DOHH2 (cell line): ENCODE data around the gene COL6A5.

Source experiments
- H3F3A ChIP-seq: fragments of 200-600 bp; sonication (generic), shearing (Covaris generic); 2 replicates; pipeline ENCODE4 v1.6.0; 2016; ENCODE audit warnings: antibody characterized with exemption, mild to moderate bottlenecking; ENCODE audit not compliant: control insufficient read depth, insufficient read depth
- H3K27ac ChIP-seq: fragments of 200-600 bp; sonication (generic); 2 replicates; pipeline ENCODE4 v1.5.1; 2014; ENCODE audit warnings: low read depth, mild to moderate bottlenecking, low read length, moderate library complexity
- H3K27me3 ChIP-seq: fragments of 200-600 bp; sonication (generic); 2 replicates; pipeline ENCODE4 v1.6.1; 2014; ENCODE audit warnings: mild to moderate bottlenecking, low read length, mixed read lengths; ENCODE audit not compliant: control insufficient read depth
- H3K36me3 ChIP-seq: fragments of 200-600 bp; sonication (generic); 2 replicates; pipeline ENCODE4 v1.6.1; 2014; ENCODE audit warnings: mild to moderate bottlenecking, low read length, moderate library complexity, mixed read lengths; ENCODE audit not compliant: control insufficient read depth
- H3K4me1 ChIP-seq: fragments of 200-600 bp; sonication (generic); 2 replicates; pipeline ENCODE4 v1.6.1; 2014; ENCODE audit warnings: mild to moderate bottlenecking, low read length, mixed read lengths; ENCODE audit not compliant: control insufficient read depth
- H3K4me2 ChIP-seq: fragments of 200-600 bp; sonication (generic); 2 replicates; pipeline ENCODE4 v1.6.0; 2014; ENCODE audit warnings: mild to moderate bottlenecking, low read length, moderate library complexity
- H3K4me3 ChIP-seq: fragments of 200-600 bp; sonication (generic); 2 replicates; pipeline ENCODE4 v1.5.1; 2014; ENCODE audit warnings: mild to moderate bottlenecking, low read length, mixed read lengths
- H3K79me2 ChIP-seq: fragments of 200-600 bp; sonication (generic); 2 replicates; pipeline ENCODE4 v1.6.1; 2014; ENCODE audit warnings: mild to moderate bottlenecking, low read length, mixed read lengths; ENCODE audit not compliant: control insufficient read depth
- H3K9me2 ChIP-seq: fragments of 200-600 bp; sonication (generic); replicated peaks from 2 replicates; pipeline ENCODE4 v1.6.1; 2014; ENCODE audit warnings: mild to moderate bottlenecking, low read length, mixed read lengths; ENCODE audit not compliant: control insufficient read depth
- H3K9me3 ChIP-seq: fragments of 200-600 bp; sonication (generic); 2 replicates; pipeline ENCODE4 v1.6.1; 2014; ENCODE audit warnings: antibody characterized with exemption, low read length, mixed read lengths; ENCODE audit not compliant: control insufficient read depth, insufficient read depth
- H4K20me1 ChIP-seq: fragments of 200-600 bp; sonication (generic); 2 replicates; pipeline ENCODE4 v1.6.0; 2014; ENCODE audit warnings: low read depth, mild to moderate bottlenecking, antibody characterized with exemption, low read length, moderate library complexity; ENCODE audit not compliant: control insufficient read depth, insufficient read depth
- EZH2phosphoT487 ChIP-seq: fragments of 200-600 bp; sonication (generic); IDR thresholded peaks from 2 replicates; pipeline ENCODE4 v1.6.1; 2017; ENCODE audit warnings: borderline replicate concordance, mild to moderate bottlenecking, antibody characterized with exemption, low read length, moderate library complexity, mixed read lengths
- TF ChIP-seq, protein P1 (sequence below): fragments of 200-600 bp; sonication (generic); IDR thresholded peaks from one replicate; pipeline ENCODE4 v1.5.1; 2014; ENCODE audit warnings: antibody characterized with exemption, mild to moderate bottlenecking, low read depth, low read length; ENCODE audit not compliant: poor library complexity, severe bottlenecking

The COL6A5 gene

GRCh38 chr3:130462089-130462488, 116.6 kb downstream of the COL6A5 start:
- Histone ChIP-seq H3F3A (no peaks in the 10 kb centered on the region), H3K79me2 (no peaks in the 10 kb centered on the region), H3K4me2 (no peak overlapping the region), H3K4me1 (no peaks in the 10 kb centered on the region), H3K9me3 (no peaks in the 10 kb centered on the region), H3K4me3 (no peak overlapping the region), H4K20me1 (no peaks in the 10 kb centered on the region), H3K27ac (no peak overlapping the region), H3K9me2 (no peaks in the 10 kb centered on the region), H3K27me3 (no peaks in the 10 kb centered on the region), H3K36me3 (no peaks in the 10 kb centered on the region)
- TF ChIP-seq EZH2phosphoT487: no peak
- TF ChIP-seq, protein P1, sequence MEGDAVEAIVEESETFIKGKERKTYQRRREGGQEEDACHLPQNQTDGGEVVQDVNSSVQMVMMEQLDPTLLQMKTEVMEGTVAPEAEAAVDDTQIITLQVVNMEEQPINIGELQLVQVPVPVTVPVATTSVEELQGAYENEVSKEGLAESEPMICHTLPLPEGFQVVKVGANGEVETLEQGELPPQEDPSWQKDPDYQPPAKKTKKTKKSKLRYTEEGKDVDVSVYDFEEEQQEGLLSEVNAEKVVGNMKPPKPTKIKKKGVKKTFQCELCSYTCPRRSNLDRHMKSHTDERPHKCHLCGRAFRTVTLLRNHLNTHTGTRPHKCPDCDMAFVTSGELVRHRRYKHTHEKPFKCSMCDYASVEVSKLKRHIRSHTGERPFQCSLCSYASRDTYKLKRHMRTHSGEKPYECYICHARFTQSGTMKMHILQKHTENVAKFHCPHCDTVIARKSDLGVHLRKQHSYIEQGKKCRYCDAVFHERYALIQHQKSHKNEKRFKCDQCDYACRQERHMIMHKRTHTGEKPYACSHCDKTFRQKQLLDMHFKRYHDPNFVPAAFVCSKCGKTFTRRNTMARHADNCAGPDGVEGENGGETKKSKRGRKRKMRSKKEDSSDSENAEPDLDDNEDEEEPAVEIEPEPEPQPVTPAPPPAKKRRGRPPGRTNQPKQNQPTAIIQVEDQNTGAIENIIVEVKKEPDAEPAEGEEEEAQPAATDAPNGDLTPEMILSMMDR: no peak

- Histone ChIP-seq H3K4me1 (no peaks in the 10 kb centered on the region), H3K9me3 (no peaks in the 10 kb centered on the region), H3K27me3 (no peaks in the 10 kb centered on the region), H3K4me3 (no peak overlapping the region), H4K20me1 (no peaks in the 10 kb centered on the region), H3K4me2 (no peak overlapping the region), H3K36me3 (no peaks in the 10 kb centered on the region), H3K79me2 (no peaks in the 10 kb centered on the region), H3K9me2 (no peaks in the 10 kb centered on the region), H3F3A (no peaks in the 10 kb centered on the region), H3K27ac (no peak overlapping the region)
- no peak for TF ChIP-seq EZH2phosphoT487
- TF ChIP-seq, protein P1: no peak
These were observed 117.7 kb downstream of the COL6A5 start for GRCh38 chr3:130463221-130463620.

DNA sequence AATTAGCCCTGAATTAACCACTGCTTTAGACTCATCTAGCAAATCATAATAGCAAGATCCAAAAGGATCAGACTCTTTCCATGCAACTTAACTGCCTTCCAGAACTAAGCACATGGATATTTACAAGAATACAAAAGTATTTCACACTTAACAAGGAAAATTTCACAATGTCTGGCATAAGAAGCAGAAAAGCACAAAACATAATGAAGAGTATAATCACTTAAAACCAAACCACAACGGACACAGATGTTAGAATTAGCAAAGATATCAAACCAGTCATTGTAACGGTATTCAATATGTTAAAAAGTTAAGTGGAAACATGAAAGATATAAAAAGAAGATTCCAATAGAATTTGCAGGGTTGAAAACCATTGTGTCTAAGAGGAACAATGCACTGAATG, 120.0 kb downstream of the COL6A5 start:
- no peaks in the 10 kb centered on the region for H3K9me2 ChIP-seq
- no peaks in the 10 kb centered on the region for H3K4me1 ChIP-seq
- TF ChIP-seq, protein P1: no peak
- no peak for TF ChIP-seq EZH2phosphoT487
- no peak overlapping the region for H3K27ac ChIP-seq
- no peaks in the 10 kb centered on the region for H3K79me2 ChIP-seq
- H3K27me3 ChIP-seq: no peaks in the 10 kb centered on the region
- H4K20me1 ChIP-seq: no peaks in the 10 kb centered on the region
- no peak overlapping the region for H3K4me3 ChIP-seq
- no peaks in the 10 kb centered on the region for H3F3A ChIP-seq
- H3K9me3 ChIP-seq: no peaks in the 10 kb centered on the region
- H3K36me3 ChIP-seq: no peaks in the 10 kb centered on the region
- H3K4me2 ChIP-seq: no peak overlapping the region

GRCh38 chr3:130468311-130468710, 122.8 kb downstream of the COL6A5 start:
- Histone ChIP-seq H3K4me1 (no peaks in the 10 kb centered on the region), H3K9me2 (no peaks in the 10 kb centered on the region), H3K9me3 (no peaks in the 10 kb centered on the region), H4K20me1 (no peaks in the 10 kb centered on the region), H3K36me3 (no peaks in the 10 kb centered on the region), H3K27me3 (no peaks in the 10 kb centered on the region), H3K79me2 (no peaks in the 10 kb centered on the region), H3K27ac (no peak overlapping the region), H3K4me2 (no peak overlapping the region), H3K4me3 (no peak overlapping the region), H3F3A (no peaks in the 10 kb centered on the region)
- TF ChIP-seq, protein P1: no peak
- TF ChIP-seq EZH2phosphoT487: no peak
